ENCODE measurements around the gene OR2C1. TPM values are rescaled to one million over a fixed set of nuclear protein-coding genes. Genes with fewer than 3 reads are reported as not detected.

Gene OR2C1
- total and polyA plus RNA-seq, 3 donors from 2014 or later, result 0.30 to 0.68 (median 0.39) TPM

- Histone ChIP-seq H3K36me3 (ENCODE audit: low read depth, missing control alignments) (no peaks in the 10 kb centered on the region), H3K4me1 (no peaks in the 10 kb centered on the region), H3K9me3 (no peaks in the 10 kb centered on the region), H3K4me3 (no peak overlapping the region), H3K27me3 (no peaks in the 10 kb centered on the region), H3K27ac (no peak overlapping the region)
- DNase-seq, result no peak
- intact Hi-C loops (cut with DNase I; ENCODE audit: low total_unique reads), result no loop called here
- TF ChIP-seq CTCF (IDR thresholded peaks at IDR 0.05) (no peak), POLR2A (IDR thresholded peaks at IDR 0.05) (no peak)
- WGBS, 2 donors, result 76 to 86% methylated on average over 2 of the region's 2 CpGs
Measured at GRCh38 chr16:3321816-3322215, 33.9 kb upstream of the OR2C1 start.

GRCh38 chr16:3327514-3327913 lies 28.2 kb upstream of the OR2C1 start:
- H3K27me3 ChIP-seq, result no peaks in the 10 kb centered on the region
- intact Hi-C loops (cut with DNase I; ENCODE audit: low total_unique reads), result no loop called here
- H3K9me3 ChIP-seq, result no peaks in the 10 kb centered on the region
- TF ChIP-seq POLR2A (IDR thresholded peaks at IDR 0.05) (no peak), CTCF (IDR thresholded peaks at IDR 0.05) (no peak)
- H3K27ac ChIP-seq, result no peak overlapping the region
- H3K36me3 ChIP-seq (ENCODE audit: low read depth, missing control alignments), result no peaks in the 10 kb centered on the region
- DNase-seq, result no peak
- H3K4me1 ChIP-seq, result no peaks in the 10 kb centered on the region
- H3K4me3 ChIP-seq, result no peak overlapping the region
- WGBS, 2 donors, result 71 to 87% methylated on average over 4 of the region's 4 CpGs

GRCh38 chr16:3328104-3328503 lies 27.6 kb upstream of the OR2C1 start:
- TF ChIP-seq CTCF (IDR thresholded peaks at IDR 0.05) (no peak), POLR2A (IDR thresholded peaks at IDR 0.05) (no peak)
- Histone ChIP-seq H3K4me1 (no peaks in the 10 kb centered on the region), H3K36me3 (ENCODE audit: low read depth, missing control alignments) (no peaks in the 10 kb centered on the region), H3K4me3 (no peak overlapping the region), H3K9me3 (no peaks in the 10 kb centered on the region), H3K27ac (no peak overlapping the region), H3K27me3 (no peaks in the 10 kb centered on the region)
- WGBS, 2 donors, result 34 to 45% methylated on average over 3 of the region's 3 CpGs
- intact Hi-C loops (cut with DNase I; ENCODE audit: low total_unique reads), result no loop called here
- no peak for DNase-seq

GRCh38 chr16:3328643-3329042 lies 27.0 kb upstream of the OR2C1 start:
- TF ChIP-seq POLR2A (IDR thresholded peaks at IDR 0.05), result no peak
- TF ChIP-seq CTCF (IDR thresholded peaks at IDR 0.05), result no peak
- intact Hi-C loops (cut with DNase I; ENCODE audit: low total_unique reads), result no loop called here
- no peaks in the 10 kb centered on the region for H3K36me3 ChIP-seq (ENCODE audit: low read depth, missing control alignments)
- H3K4me1 ChIP-seq, result no peaks in the 10 kb centered on the region
- H3K4me3 ChIP-seq, result no peak overlapping the region
- WGBS, 2 donors, result 61 to 78% methylated on average over 2 of the region's 2 CpGs
- DNase-seq, result no peak
- no peaks in the 10 kb centered on the region for H3K9me3 ChIP-seq
- H3K27me3 ChIP-seq, result no peaks in the 10 kb centered on the region
- H3K27ac ChIP-seq, result no peak overlapping the region

GRCh38 chr16:3346041-3346440 lies 9.6 kb upstream of the OR2C1 start:
- no peak for TF ChIP-seq CTCF (IDR thresholded peaks at IDR 0.05)
- no peak for TF ChIP-seq POLR2A (IDR thresholded peaks at IDR 0.05)
- DNase-seq, result no peak
- no peaks in the 10 kb centered on the region for H3K9me3 ChIP-seq
- H3K4me3 ChIP-seq, result no peak overlapping the region
- intact Hi-C loops (cut with DNase I; ENCODE audit: low total_unique reads), result no loop called here
- no peak overlapping the region for H3K27ac ChIP-seq
- 79 to 85% methylated on average over 2 of the region's 2 CpGs for WGBS, 2 donors
- no peaks in the 10 kb centered on the region for H3K36me3 ChIP-seq (ENCODE audit: low read depth, missing control alignments)
- H3K4me1 ChIP-seq, result no peaks in the 10 kb centered on the region
- no peaks in the 10 kb centered on the region for H3K27me3 ChIP-seq
